Stimulated activated CD4-positive, alpha-beta T cell treated with anti-CD3 and anti-CD28 coated beads, Interleukin-2, amount 100 ng/mL, for 4 hours (primary cell): ENCODE measurements around the gene CHRNA4.
"Not testable (repeated sequence)": the region's sequence is repeated elsewhere in the genome, so short reads cannot be mapped to it uniquely, and the experiment has no call there.

Source experiments
- DNase-seq: peaks from one replicate; pipeline ENCODE4 v3.0.0-alpha.2; 2020; ENCODE audit warnings: low read depth

Gene CHRNA4

GRCh38 chr20:63308218-63308911 is 52.8 kb downstream of the CHRNA4 start:
- DNase-seq, result no peak

- DNase-seq, result no peak
Observed at GRCh38 chr20:63307538-63308217, 53.5 kb downstream of the CHRNA4 start.

GRCh38 chr20:63306673-63307537 is 54.2 kb downstream of the CHRNA4 start:
- DNase-seq, result no peak

- not testable (repeated sequence) for DNase-seq
Observed at GRCh38 chr20:63305933-63306672, 55.0 kb downstream of the CHRNA4 start.

GRCh38 chr20:63305393-63305792 is 55.8 kb downstream of the CHRNA4 start:
- DNase-seq, result no peak

- no peak for DNase-seq
Observed at GRCh38 chr20:63303095-63303666, 58.0 kb downstream of the CHRNA4 start.

- no peak for DNase-seq
Observed at GRCh38 chr20:63301671-63302070, 59.5 kb downstream of the CHRNA4 start.

- no peak for DNase-seq
Observed at GRCh38 chr20:63298731-63299312, 62.3 kb downstream of the CHRNA4 start.

GRCh38 chr20:63297796-63298572 is 63.2 kb downstream of the CHRNA4 start:
- no peak for DNase-seq

GRCh38 chr20:63297371-63297781 is 63.8 kb downstream of the CHRNA4 start:
- no peak for DNase-seq

GRCh38 chr20:63296531-63297299 is 64.4 kb downstream of the CHRNA4 start:
- DNase-seq, result no peak

- DNase-seq, result no peak
Observed at GRCh38 chr20:63295846-63296245, 65.3 kb downstream of the CHRNA4 start.

GRCh38 chr20:63295422-63295821 is 65.7 kb downstream of the CHRNA4 start:
- no peak for DNase-seq

- DNase-seq, result no peak
Observed at GRCh38 chr20:63295018-63295417, 66.1 kb downstream of the CHRNA4 start.

GRCh38 chr20:63294536-63294900 is 66.6 kb downstream of the CHRNA4 start:
- no peak for DNase-seq

GRCh38 chr20:63293871-63294535 is 67.1 kb downstream of the CHRNA4 start:
- DNase-seq, result no peak

- no peak for DNase-seq
Observed at GRCh38 chr20:63293456-63293855, 67.7 kb downstream of the CHRNA4 start.
